Measurements from ENCODE around the gene TMEM229B.
A peak's percentile ranks its signal among the peaks of the same experiment; 100 is the strongest.
"Not testable (repeated sequence)": the region's sequence is repeated elsewhere in the genome, so short reads cannot be mapped to it uniquely, and the experiment has no call there.

TMEM229B gene

GRCh38 chr14:67459336-67459735, 29.2 kb downstream of the TMEM229B start:
- DNase-seq (ENCODE audit: low read depth in 2 of 2, low spot score in 1 of 2) = no peak

GRCh38 chr14:67457782-67458181, 30.7 kb downstream of the TMEM229B start:
- DNase-seq (ENCODE audit: low read depth in 2 of 2, low spot score in 1 of 2) = no peak

- no peak for DNase-seq (ENCODE audit: low read depth in 2 of 2, low spot score in 1 of 2)
Measured at GRCh38 chr14:67456732-67457131, 31.8 kb downstream of the TMEM229B start.

- no peak for DNase-seq (ENCODE audit: low read depth in 2 of 2, low spot score in 1 of 2)
Measured at GRCh38 chr14:67453575-67454300, 34.8 kb downstream of the TMEM229B start.

GRCh38 chr14:67451667-67452066, 36.9 kb downstream of the TMEM229B start:
- not testable (repeated sequence) for DNase-seq (ENCODE audit: low read depth in 2 of 2, low spot score in 1 of 2)

GRCh38 chr14:67449096-67449495, 39.4 kb downstream of the TMEM229B start:
- DNase-seq (ENCODE audit: low read depth in 2 of 2, low spot score in 1 of 2) = no peak

GRCh38 chr14:67447033-67447381, 41.5 kb downstream of the TMEM229B start:
- no peak for DNase-seq (ENCODE audit: low read depth in 2 of 2, low spot score in 1 of 2)

- DNase-seq (ENCODE audit: low read depth in 2 of 2, low spot score in 1 of 2) = no peak
Measured at GRCh38 chr14:67446371-67447032, 42.0 kb downstream of the TMEM229B start.

GRCh38 chr14:67444395-67444794, 44.1 kb downstream of the TMEM229B start:
- DNase-seq (ENCODE audit: low read depth in 2 of 2, low spot score in 1 of 2) = no peak

- DNase-seq (ENCODE audit: low read depth in 2 of 2, low spot score in 1 of 2) = no peak
Measured at GRCh38 chr14:67442139-67442906, 46.2 kb downstream of the TMEM229B start.

- DNase-seq (ENCODE audit: low read depth in 2 of 2, low spot score in 1 of 2) = no peak
Measured at GRCh38 chr14:67441672-67442071, 46.8 kb downstream of the TMEM229B start.

- DNase-seq (ENCODE audit: low read depth in 2 of 2, low spot score in 1 of 2) = no peak
Measured at GRCh38 chr14:67441256-67441655, 47.3 kb downstream of the TMEM229B start.

GRCh38 chr14:67440513-67440912, 48.0 kb downstream of the TMEM229B start:
- no peak for DNase-seq (ENCODE audit: low read depth in 2 of 2, low spot score in 1 of 2)

GRCh38 chr14:67438969-67439368, 49.6 kb downstream of the TMEM229B start:
- DNase-seq (ENCODE audit: low read depth in 2 of 2, low spot score in 1 of 2) = no peak

GRCh38 chr14:67436006-67436866, 52.3 kb downstream of the TMEM229B start:
- DNase-seq (ENCODE audit: low read depth in 2 of 2, low spot score in 1 of 2) = no peak

GRCh38 chr14:67435603-67436002, 52.9 kb downstream of the TMEM229B start:
- DNase-seq (ENCODE audit: low read depth in 2 of 2, low spot score in 1 of 2) = no peak

GRCh38 chr14:67432050-67432564, 56.4 kb downstream of the TMEM229B start:
- DNase-seq (ENCODE audit: low read depth in 2 of 2, low spot score in 1 of 2) = no peak

GRCh38 chr14:67429510-67430205, 58.9 kb downstream of the TMEM229B start:
- no peak for DNase-seq (ENCODE audit: low read depth in 2 of 2, low spot score in 1 of 2)

GRCh38 chr14:67428501-67429031, 60.0 kb downstream of the TMEM229B start:
- no peak for DNase-seq (ENCODE audit: low read depth in 2 of 2, low spot score in 1 of 2)

GRCh38 chr14:67426983-67427606, 61.4 kb downstream of the TMEM229B start:
- DNase-seq (ENCODE audit: low read depth in 2 of 2, low spot score in 1 of 2) = peak; percentile 41 to 60

All from stimulated activated CD8-positive, alpha-beta memory T cell treated with anti-CD3 and anti-CD28 coated beads, Interleukin-4, amount 100 ng/mL, for 4 hours (primary cell).